A549 (cell line): ENCODE data around the gene EFEMP2.

Experiments used
- FOSL2 ChIP-seq, 2 experiments: fragments of 450-650 bp in 1 of 2; fragments of >200 bp in 1 of 2; sonication (Bioruptor Twin) in 1 of 2; formaldehyde crosslinking; IDR thresholded peaks; 2 replicates each; pipeline versions ENCODE4 v1.5.0 to v1.6.1; 2016 to 2020; ENCODE audit warnings: mild to moderate bottlenecking in 1 of 2, moderate library complexity in 1 of 2
- SREBF2 ChIP-seq: fragments of 450-650 bp; IDR thresholded peaks from 2 replicates; pipeline ENCODE4 v1.6.1; 2014; ENCODE audit warnings: mild to moderate bottlenecking, moderate library complexity
- TF ChIP-seq, protein P1 (sequence below): fragments of >200 bp; sonication (Bioruptor Twin); formaldehyde crosslinking; IDR thresholded peaks from 3 replicates; pipeline ENCODE4 v1.5.1; 2016
- TF ChIP-seq, protein P2 (sequence below): IDR thresholded peaks from 2 replicates; pipeline ENCODE4 v1.6.1; 2012

DNA sequence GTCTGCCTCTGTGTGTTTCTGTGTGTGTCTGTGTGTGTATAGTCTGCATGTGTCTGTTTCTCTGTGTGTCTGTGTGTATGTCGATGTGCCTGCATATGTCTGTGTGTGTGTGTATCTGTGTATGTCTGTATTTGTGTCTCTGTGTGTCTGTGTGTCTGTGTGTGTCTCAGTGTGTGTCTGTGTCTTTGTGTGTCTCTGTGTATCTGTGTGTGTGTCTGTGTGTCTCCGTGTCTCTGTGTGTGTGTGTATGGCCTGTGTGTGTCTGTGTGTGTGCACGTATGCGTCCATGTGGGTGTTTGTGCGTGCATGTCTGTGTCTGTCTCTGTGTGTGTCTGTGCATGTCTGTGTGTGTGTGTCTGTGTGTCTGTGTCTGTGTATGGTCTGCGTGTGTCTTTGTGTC is 38.4 kb downstream of the EFEMP2 start:
- TF ChIP-seq, protein P1, sequence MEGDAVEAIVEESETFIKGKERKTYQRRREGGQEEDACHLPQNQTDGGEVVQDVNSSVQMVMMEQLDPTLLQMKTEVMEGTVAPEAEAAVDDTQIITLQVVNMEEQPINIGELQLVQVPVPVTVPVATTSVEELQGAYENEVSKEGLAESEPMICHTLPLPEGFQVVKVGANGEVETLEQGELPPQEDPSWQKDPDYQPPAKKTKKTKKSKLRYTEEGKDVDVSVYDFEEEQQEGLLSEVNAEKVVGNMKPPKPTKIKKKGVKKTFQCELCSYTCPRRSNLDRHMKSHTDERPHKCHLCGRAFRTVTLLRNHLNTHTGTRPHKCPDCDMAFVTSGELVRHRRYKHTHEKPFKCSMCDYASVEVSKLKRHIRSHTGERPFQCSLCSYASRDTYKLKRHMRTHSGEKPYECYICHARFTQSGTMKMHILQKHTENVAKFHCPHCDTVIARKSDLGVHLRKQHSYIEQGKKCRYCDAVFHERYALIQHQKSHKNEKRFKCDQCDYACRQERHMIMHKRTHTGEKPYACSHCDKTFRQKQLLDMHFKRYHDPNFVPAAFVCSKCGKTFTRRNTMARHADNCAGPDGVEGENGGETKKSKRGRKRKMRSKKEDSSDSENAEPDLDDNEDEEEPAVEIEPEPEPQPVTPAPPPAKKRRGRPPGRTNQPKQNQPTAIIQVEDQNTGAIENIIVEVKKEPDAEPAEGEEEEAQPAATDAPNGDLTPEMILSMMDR, result no peak
- TF ChIP-seq FOSL2 (IDR thresholded peaks at IDR 0.05) (no peak), FOSL2 (CRISPR knock-in tag; IDR thresholded peaks at IDR 0.05) (no peak), SREBF2 (no peak)
- TF ChIP-seq, protein P2, sequence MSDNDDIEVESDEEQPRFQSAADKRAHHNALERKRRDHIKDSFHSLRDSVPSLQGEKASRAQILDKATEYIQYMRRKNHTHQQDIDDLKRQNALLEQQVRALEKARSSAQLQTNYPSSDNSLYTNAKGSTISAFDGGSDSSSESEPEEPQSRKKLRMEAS, result no peak
